Adrenal gland (tissue), 5 donors: ENCODE data around the gene VAX1.

Experiments used
- POLR2A ChIP-seq, 2 donors: fragments of 450-650 bp; IDR thresholded peaks; one replicate each; pipeline ENCODE4 v1.6.1; 2017; ENCODE audit warnings: antibody characterized with exemption in 2 of 2, mild to moderate bottlenecking in 2 of 2, moderate library complexity in 1 of 2
- TF ChIP-seq, protein P1 (sequence below), 6 experiments: fragments of 450-650 bp in 4 of 6; fragments of 200-600 bp in 2 of 6; sonication (generic) in 1 of 6; IDR thresholded peaks; 1 replicate in 5 of 6; 2 replicates in 1 of 6; pipeline versions ENCODE4 v1.5.1 to v1.8.0; 2016 to 2021; ENCODE audit warnings: antibody characterized with exemption in 6 of 6, mild to moderate bottlenecking in 2 of 6, moderate library complexity in 1 of 6
- donor health status: DM: no; HTN: no; CAD: no.

DNA sequence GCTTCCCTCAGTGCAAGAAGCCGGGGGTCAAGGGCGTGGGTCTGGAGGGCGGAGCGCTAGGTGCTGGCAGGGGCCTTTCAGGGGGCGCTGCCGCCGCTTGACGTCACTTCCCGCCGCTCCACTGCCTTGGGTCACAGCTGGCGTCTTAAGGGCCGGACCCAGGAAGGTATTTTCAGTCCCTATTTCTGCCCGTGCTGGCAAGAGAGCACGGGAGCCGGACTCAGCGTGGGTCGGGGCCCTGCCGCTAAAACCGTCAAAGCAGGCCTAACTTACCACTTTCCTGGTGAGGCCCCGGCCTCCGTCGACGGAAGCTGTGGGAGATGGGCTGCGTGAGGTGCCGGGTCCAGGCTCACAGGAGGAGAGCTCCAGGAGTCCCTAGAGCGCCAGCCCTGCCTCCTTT, 12.0 kb downstream of the VAX1 start:
- TF ChIP-seq, protein P1, sequence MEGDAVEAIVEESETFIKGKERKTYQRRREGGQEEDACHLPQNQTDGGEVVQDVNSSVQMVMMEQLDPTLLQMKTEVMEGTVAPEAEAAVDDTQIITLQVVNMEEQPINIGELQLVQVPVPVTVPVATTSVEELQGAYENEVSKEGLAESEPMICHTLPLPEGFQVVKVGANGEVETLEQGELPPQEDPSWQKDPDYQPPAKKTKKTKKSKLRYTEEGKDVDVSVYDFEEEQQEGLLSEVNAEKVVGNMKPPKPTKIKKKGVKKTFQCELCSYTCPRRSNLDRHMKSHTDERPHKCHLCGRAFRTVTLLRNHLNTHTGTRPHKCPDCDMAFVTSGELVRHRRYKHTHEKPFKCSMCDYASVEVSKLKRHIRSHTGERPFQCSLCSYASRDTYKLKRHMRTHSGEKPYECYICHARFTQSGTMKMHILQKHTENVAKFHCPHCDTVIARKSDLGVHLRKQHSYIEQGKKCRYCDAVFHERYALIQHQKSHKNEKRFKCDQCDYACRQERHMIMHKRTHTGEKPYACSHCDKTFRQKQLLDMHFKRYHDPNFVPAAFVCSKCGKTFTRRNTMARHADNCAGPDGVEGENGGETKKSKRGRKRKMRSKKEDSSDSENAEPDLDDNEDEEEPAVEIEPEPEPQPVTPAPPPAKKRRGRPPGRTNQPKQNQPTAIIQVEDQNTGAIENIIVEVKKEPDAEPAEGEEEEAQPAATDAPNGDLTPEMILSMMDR (IDR thresholded peaks at IDR 0.05), result no peak
- no peak for TF ChIP-seq POLR2A (IDR thresholded peaks at IDR 0.05)
